GM04503 (cell line): Measurements from ENCODE around the gene PKM.
"Not testable (repeated sequence)": the region's sequence is repeated elsewhere in the genome, so short reads cannot be mapped to it uniquely, and the experiment has no call there.

Experiments used
- DNase-seq: peaks from one replicate; pipeline ENCODE4 v3.0.0-alpha.2; 2012; ENCODE audit warnings: low read depth

PKM gene

GRCh38 chr15:72231066-72231832, at the start of gene PKM:
Gene PKM, minus strand, starts transcription at chr15:72231190. Its CDS starts 12,093 bp downstream, at chr15:72219097.
- DNase-seq, result peak; percentile 90

GRCh38 chr15:72280751-72281150, 49.8 kb upstream of the PKM start:
- DNase-seq, result no peak

- no peak for DNase-seq
Observed at GRCh38 chr15:72278737-72279136, 47.7 kb upstream of the PKM start.

- DNase-seq, result no peak
Observed at GRCh38 chr15:72276326-72276700, 45.3 kb upstream of the PKM start.

- not testable (repeated sequence) for DNase-seq
Observed at GRCh38 chr15:72275635-72276325, 44.8 kb upstream of the PKM start.

- DNase-seq, result no peak
Observed at GRCh38 chr15:72272997-72273352, 42.0 kb upstream of the PKM start.

- peak; percentile 90 for DNase-seq
Observed at GRCh38 chr15:72272213-72272996, 41.4 kb upstream of the PKM start, which contains the start of gene PARP6. Gene PARP6, minus strand, starts transcription at chr15:72272554. Its CDS starts 5,077 bp downstream, at chr15:72267477.

- DNase-seq, result no peak
Observed at GRCh38 chr15:72271895-72272212, 40.9 kb upstream of the PKM start.

- DNase-seq, result no peak
Observed at GRCh38 chr15:72271221-72271620, 40.2 kb upstream of the PKM start.

- DNase-seq, result no peak
Observed at GRCh38 chr15:72269739-72270138, 38.7 kb upstream of the PKM start.

- DNase-seq, result no peak
Observed at GRCh38 chr15:72265031-72265430, 34.0 kb upstream of the PKM start.

- DNase-seq, result no peak
Observed at GRCh38 chr15:72252663-72253299, 21.8 kb upstream of the PKM start.

GRCh38 chr15:72249142-72249810, 18.3 kb upstream of the PKM start:
- DNase-seq, result no peak

- no peak for DNase-seq
Observed at GRCh38 chr15:72248514-72248913, 17.5 kb upstream of the PKM start.

- no peak for DNase-seq
Observed at GRCh38 chr15:72242775-72243370, 11.9 kb upstream of the PKM start.

GRCh38 chr15:72239652-72240051, 8.7 kb upstream of the PKM start:
- no peak for DNase-seq

GRCh38 chr15:72238586-72238985, 7.6 kb upstream of the PKM start:
- no peak for DNase-seq

GRCh38 chr15:72237853-72238224, 6.8 kb upstream of the PKM start:
- DNase-seq, result no peak

GRCh38 chr15:72237029-72237852, 6.3 kb upstream of the PKM start:
- DNase-seq, result peak; percentile 93

GRCh38 chr15:72236381-72237003, 5.5 kb upstream of the PKM start:
- no peak for DNase-seq
